ENCODE measurements around the gene MYO18A. TPM values are rescaled to one million over a fixed set of nuclear protein-coding genes. Genes with fewer than 3 reads are reported as not detected.

The MYO18A gene
- total and polyA plus RNA-seq, 2 experiments from 2014 or later = 186 to 564 TPM

DNA sequence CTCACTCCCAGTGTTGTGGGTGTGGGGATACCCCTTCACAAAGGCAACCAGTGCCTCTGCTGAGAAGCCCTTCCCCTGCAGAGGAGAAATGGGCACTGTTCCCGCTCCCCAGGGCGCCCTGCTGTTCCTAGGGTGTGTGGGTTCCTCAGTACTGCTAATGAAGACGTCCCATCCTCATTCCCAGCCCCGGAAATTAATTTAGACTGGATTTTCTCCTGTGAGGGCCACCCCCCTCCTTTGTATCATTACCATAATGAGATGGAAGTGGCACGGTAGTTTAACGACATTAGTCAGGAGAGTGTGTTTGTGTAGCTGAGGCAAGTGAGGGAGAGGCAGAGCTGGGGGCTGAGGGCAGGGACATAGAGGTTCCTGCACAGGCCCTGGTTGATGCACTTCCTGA is 84.1 kb downstream of the MYO18A start:
- Histone ChIP-seq H3K4me1 (ENCODE audit: low read depth) (no peaks in the 10 kb centered on the region), H3K9me3 (ENCODE audit: low read depth) (no peaks in the 10 kb centered on the region), H3K27me3 (no peaks in the 10 kb centered on the region), H3K36me3 (peaks cover 84% of the 10 kb centered on the region), H3K4me3 (no peak overlapping the region), H3K27ac (no peak overlapping the region)
- TF ChIP-seq, protein P1, sequence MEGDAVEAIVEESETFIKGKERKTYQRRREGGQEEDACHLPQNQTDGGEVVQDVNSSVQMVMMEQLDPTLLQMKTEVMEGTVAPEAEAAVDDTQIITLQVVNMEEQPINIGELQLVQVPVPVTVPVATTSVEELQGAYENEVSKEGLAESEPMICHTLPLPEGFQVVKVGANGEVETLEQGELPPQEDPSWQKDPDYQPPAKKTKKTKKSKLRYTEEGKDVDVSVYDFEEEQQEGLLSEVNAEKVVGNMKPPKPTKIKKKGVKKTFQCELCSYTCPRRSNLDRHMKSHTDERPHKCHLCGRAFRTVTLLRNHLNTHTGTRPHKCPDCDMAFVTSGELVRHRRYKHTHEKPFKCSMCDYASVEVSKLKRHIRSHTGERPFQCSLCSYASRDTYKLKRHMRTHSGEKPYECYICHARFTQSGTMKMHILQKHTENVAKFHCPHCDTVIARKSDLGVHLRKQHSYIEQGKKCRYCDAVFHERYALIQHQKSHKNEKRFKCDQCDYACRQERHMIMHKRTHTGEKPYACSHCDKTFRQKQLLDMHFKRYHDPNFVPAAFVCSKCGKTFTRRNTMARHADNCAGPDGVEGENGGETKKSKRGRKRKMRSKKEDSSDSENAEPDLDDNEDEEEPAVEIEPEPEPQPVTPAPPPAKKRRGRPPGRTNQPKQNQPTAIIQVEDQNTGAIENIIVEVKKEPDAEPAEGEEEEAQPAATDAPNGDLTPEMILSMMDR (IDR thresholded peaks at IDR 0.05; ENCODE audit: low read depth, low read length) = no peak
- no peak for DNase-seq (ENCODE audit: low read depth in 1 of 2, low spot score in 1 of 2)

- TF ChIP-seq, protein P1 (IDR thresholded peaks at IDR 0.05; ENCODE audit: low read depth, low read length) = no peak
Observed at GRCh38 chr17:29095439-29095838, 84.8 kb downstream of the MYO18A start.

GRCh38 chr17:29094101-29094708 is 86.0 kb downstream of the MYO18A start:
- no peak for DNase-seq (ENCODE audit: low read depth in 1 of 2, low spot score in 1 of 2)
- Histone ChIP-seq H3K4me3 (no peak overlapping the region), H3K4me1 (ENCODE audit: low read depth) (no peaks in the 10 kb centered on the region), H3K27me3 (no peaks in the 10 kb centered on the region), H3K36me3 (peaks cover 88% of the 10 kb centered on the region), H3K27ac (no peak overlapping the region), H3K9me3 (ENCODE audit: low read depth) (no peaks in the 10 kb centered on the region)
- TF ChIP-seq, protein P1 (IDR thresholded peaks at IDR 0.05; ENCODE audit: low read depth, low read length) = no peak

More at GRCh38 chr17:29095439-29095838, 84.8 kb downstream of the MYO18A start:
- DNase-seq (ENCODE audit: low read depth in 1 of 2, low spot score in 1 of 2) = no peak
- H3K36me3 ChIP-seq = peaks cover 88% of the 10 kb centered on the region
- no peaks in the 10 kb centered on the region for H3K9me3 ChIP-seq (ENCODE audit: low read depth)
- H3K4me3 ChIP-seq = no peak overlapping the region
- H3K4me1 ChIP-seq (ENCODE audit: low read depth) = no peaks in the 10 kb centered on the region
- no peak overlapping the region for H3K27ac ChIP-seq
- H3K27me3 ChIP-seq = no peaks in the 10 kb centered on the region

- no peak for DNase-seq (ENCODE audit: low read depth in 1 of 2, low spot score in 1 of 2)
- peaks cover 86% of the 10 kb centered on the region for H3K36me3 ChIP-seq
- TF ChIP-seq, protein P1 (IDR thresholded peaks at IDR 0.05; ENCODE audit: low read depth, low read length) = no peak
- no peaks in the 10 kb centered on the region for H3K4me1 ChIP-seq (ENCODE audit: low read depth)
- H3K27ac ChIP-seq = no peak overlapping the region
- no peaks in the 10 kb centered on the region for H3K27me3 ChIP-seq
- H3K9me3 ChIP-seq (ENCODE audit: low read depth) = no peaks in the 10 kb centered on the region
- no peak overlapping the region for H3K4me3 ChIP-seq
Observed at GRCh38 chr17:29093090-29093871, 86.9 kb downstream of the MYO18A start.

GRCh38 chr17:29091606-29092289 is 88.5 kb downstream of the MYO18A start:
- TF ChIP-seq, protein P1 (IDR thresholded peaks at IDR 0.05; ENCODE audit: low read depth, low read length) = no peak
- Histone ChIP-seq H3K36me3 (peaks cover 82% of the 10 kb centered on the region), H3K9me3 (ENCODE audit: low read depth) (no peaks in the 10 kb centered on the region), H3K27ac (no peak overlapping the region), H3K4me3 (no peak overlapping the region), H3K4me1 (ENCODE audit: low read depth) (no peaks in the 10 kb centered on the region), H3K27me3 (no peaks in the 10 kb centered on the region)
- no peak for DNase-seq (ENCODE audit: low read depth in 1 of 2, low spot score in 1 of 2)
